NB4 (cell line): ENCODE results near the gene HS3ST1.
"Not testable (repeated sequence)": the region's sequence is repeated elsewhere in the genome, so short reads cannot be mapped to it uniquely, and the experiment has no call there.

Source experiments
- DNase-seq: peaks from one replicate; pipeline ENCODE4 v3.0.0; 2010; ENCODE audit warnings: low read depth
- H3K4me3 ChIP-seq: one replicate; pipeline ENCODE4 v1.5.1; 2011; ENCODE audit warnings: mild to moderate bottlenecking, low read depth, low read length, moderate library complexity
- MAX ChIP-seq: IDR thresholded peaks from 2 replicates; pipeline ENCODE4 v1.6.1; 2011; ENCODE audit warnings: low read depth, low read length
- MYC ChIP-seq: IDR thresholded peaks from 2 replicates; pipeline ENCODE4 v1.6.1; 2011; ENCODE audit warnings: low read depth, low read length
- POLR2A ChIP-seq: IDR thresholded peaks from 2 replicates; pipeline ENCODE4 v1.6.1; 2011; ENCODE audit warnings: mild to moderate bottlenecking; ENCODE audit not compliant: insufficient read length; ENCODE audit errors: extremely low read depth
- TF ChIP-seq, protein P1 (sequence below): IDR thresholded peaks from one replicate; pipeline ENCODE4 v1.5.1; 2012; ENCODE audit warnings: low read depth, low read length

HS3ST1 gene

DNA sequence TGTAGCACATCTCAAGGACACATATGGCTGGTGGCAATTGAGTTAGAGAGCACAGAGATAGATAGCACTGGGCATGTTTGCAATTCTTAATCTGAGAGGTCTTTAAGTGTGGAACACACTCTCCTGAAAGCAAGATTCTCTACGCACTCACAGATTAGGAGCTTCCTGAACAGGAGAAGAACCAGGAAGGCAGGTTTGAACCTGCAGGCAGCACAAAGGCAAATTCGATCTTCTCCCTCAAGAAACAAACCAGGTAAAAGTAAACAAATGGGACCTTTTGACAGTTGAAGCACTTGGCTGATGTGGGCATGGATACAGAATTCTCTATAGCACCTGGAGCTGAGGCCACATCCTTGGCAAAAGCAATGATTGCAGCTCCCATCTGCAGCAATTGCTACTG is 24.3 kb downstream of the HS3ST1 start:
- no peak for TF ChIP-seq MYC
- no peak for DNase-seq
- no peak overlapping the region for H3K4me3 ChIP-seq

DNA sequence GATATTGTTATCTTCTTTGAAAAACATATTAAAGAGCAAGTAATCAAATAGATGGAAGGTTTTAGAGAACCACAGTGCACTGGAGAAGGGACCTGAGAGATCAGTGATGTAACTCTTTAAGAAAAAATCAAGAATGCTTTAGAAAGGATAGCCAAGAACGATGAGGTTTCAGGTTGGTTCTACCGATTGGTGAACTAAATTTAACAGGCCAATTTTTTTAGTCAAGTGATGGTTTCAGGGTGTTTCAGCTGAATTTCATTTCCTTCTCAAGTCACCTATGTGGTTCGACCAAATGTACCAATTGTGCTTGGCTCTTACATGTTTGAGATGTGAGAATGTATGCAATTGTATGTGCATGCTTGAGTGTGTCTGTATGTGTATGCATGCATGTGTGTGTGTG is 26.5 kb downstream of the HS3ST1 start:
- DNase-seq: no peak
- TF ChIP-seq MAX: no peak
- no peak for TF ChIP-seq MYC
- TF ChIP-seq, protein P1, sequence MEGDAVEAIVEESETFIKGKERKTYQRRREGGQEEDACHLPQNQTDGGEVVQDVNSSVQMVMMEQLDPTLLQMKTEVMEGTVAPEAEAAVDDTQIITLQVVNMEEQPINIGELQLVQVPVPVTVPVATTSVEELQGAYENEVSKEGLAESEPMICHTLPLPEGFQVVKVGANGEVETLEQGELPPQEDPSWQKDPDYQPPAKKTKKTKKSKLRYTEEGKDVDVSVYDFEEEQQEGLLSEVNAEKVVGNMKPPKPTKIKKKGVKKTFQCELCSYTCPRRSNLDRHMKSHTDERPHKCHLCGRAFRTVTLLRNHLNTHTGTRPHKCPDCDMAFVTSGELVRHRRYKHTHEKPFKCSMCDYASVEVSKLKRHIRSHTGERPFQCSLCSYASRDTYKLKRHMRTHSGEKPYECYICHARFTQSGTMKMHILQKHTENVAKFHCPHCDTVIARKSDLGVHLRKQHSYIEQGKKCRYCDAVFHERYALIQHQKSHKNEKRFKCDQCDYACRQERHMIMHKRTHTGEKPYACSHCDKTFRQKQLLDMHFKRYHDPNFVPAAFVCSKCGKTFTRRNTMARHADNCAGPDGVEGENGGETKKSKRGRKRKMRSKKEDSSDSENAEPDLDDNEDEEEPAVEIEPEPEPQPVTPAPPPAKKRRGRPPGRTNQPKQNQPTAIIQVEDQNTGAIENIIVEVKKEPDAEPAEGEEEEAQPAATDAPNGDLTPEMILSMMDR: no peak
- TF ChIP-seq POLR2A: no peak
- H3K4me3 ChIP-seq: no peak overlapping the region

DNA sequence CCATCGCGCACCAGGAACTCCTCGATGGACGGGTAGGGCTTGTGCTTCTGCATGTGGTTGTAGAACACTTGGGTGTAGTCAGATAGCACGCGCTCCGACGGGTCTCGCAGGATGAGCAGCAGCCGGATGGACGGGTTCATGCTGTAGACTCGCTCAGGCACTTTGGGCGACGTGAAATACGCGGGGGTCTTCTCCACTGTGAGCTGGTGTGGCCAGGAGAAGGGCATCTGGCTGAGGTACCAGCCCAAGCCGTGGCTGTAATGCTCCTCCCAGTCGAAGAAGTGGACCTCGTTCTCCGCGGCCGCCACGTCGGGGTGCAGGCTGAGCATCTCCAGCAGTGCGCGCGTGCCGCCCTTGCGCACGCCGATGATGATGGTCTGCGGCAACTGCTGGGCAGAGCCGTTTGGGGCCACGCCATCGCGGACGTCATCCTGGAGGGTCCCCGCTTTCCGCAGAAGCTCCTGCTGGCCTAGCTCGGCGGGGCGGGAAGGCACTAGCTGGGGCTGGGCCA is 29.2 kb downstream of the HS3ST1 start:
- TF ChIP-seq, protein P1: no peak
- no peak for TF ChIP-seq POLR2A
- TF ChIP-seq MAX: no peak
- TF ChIP-seq MYC: no peak
- DNase-seq: no peak
- no peak overlapping the region for H3K4me3 ChIP-seq

DNA sequence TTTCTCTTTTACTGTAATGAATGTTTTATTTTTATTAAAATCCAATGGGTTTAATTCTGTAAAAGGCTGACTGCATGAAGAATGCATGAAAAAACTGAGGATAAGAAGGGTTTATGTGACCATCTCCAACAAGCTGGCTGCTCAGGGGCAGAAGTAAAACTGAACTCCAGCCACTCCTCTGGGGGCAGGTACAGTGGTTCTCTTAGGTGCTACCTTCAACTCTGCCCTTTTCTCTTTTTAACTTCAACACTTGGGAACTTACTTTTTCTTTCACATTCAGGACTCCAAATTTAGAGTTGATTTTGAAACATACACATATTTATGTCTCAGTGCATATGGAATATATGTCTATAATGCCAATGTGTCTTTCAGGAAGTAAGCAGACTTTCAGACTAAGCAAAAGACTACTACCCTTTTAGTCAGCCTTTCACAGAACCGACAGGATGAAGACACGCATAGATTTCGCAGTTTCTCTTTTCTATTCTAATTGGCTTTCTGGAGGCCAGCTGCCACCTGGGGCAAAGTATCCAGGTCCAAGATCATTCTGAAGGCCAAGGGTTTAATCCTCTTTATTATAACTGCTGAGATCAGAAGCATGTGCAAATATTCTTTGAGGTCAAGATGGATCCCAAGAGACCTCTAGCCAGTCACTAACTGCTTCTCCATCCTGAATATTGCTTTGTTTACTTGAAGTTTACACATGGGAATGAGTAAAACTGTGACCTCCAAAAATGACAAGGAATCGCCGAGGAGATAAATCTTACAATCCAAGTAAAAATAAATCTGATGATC is 30.7 kb downstream of the HS3ST1 start:
- H3K4me3 ChIP-seq: no peak overlapping the region
- no peak for DNase-seq
- TF ChIP-seq MAX: no peak
- TF ChIP-seq, protein P1: no peak

DNA sequence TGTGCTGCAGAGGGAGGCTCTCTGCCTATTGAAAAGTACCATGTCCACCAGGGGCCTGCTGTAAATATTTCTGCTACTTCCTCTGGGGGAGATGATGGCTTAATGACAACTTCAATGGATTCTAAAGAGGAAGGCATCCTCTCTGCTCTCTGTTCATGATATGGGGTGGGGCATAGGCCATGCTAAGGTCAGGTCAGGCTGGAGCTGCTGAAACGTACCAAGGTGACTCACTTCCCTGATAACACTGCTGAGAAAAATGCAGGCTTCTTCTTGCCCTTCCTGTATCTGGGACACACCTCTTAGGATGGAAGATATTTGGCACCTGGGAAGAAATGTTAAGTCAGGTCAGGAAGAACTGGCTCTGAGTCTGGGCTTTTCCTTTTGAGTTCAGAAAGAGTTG is 31.5 kb downstream of the HS3ST1 start:
- no peak for TF ChIP-seq MAX
- no peak for TF ChIP-seq POLR2A
- TF ChIP-seq MYC: no peak
- TF ChIP-seq, protein P1: no peak
- no peak overlapping the region for H3K4me3 ChIP-seq
- DNase-seq: no peak

GRCh38 chr4:11393551-11393950 is 35.1 kb downstream of the HS3ST1 start:
- no peak for DNase-seq
- no peak overlapping the region for H3K4me3 ChIP-seq
- no peak for TF ChIP-seq MYC
- TF ChIP-seq, protein P1: no peak
- no peak for TF ChIP-seq MAX
- no peak for TF ChIP-seq POLR2A

GRCh38 chr4:11384072-11384471 is 44.6 kb downstream of the HS3ST1 start:
- H3K4me3 ChIP-seq, DNase-seq: not testable (repeated sequence)
